H1 (cell line): ENCODE results near the gene ERC1. TPM values are rescaled to one million over a fixed set of nuclear protein-coding genes. Genes with fewer than 3 reads are reported as not detected.
"Not testable (repeated sequence)": the region's sequence is repeated elsewhere in the genome, so short reads cannot be mapped to it uniquely, and the experiment has no call there.

Source experiments
- CTCF ChIA-PET: fragments of 300-600 bp; sonication (Branson Sonifier 250); formaldehyde crosslinking; loops from one replicate; lab custom pipeline; 2021; ENCODE audit not compliant: partially characterized antibody; lab: Charles Lee
- POLR2A ChIA-PET: fragments of 300-600 bp; sonication (Branson Sonifier 250); formaldehyde crosslinking; loops from one replicate; lab custom pipeline; 2021; ENCODE audit warnings: inconsistent platforms; ENCODE audit not compliant: partially characterized antibody; lab: Charles Lee
- DNase-seq, 2 experiments: peaks; one replicate each; pipeline versions ENCODE4 v3.0.0 to v3.0.0-alpha.2; 2010 to 2022; ENCODE audit warnings: low spot score in 2 of 2, low read depth in 1 of 2, mixed read lengths in 1 of 2
- FAIRE-seq: peaks from 2 replicates; lab custom pipeline; 2011; peaks lifted over from hg19 to GRCh38; lab: Jason Lieb, UNC
- H2AFZ ChIP-seq: 2 replicates; pipeline ENCODE4 v1.8.1; 2012; ENCODE audit warnings: low read length, inconsistent platforms
- H2AK5ac ChIP-seq: 2 replicates; pipeline ENCODE4 v1.6.1; 2013; ENCODE audit warnings: low read depth, low read length
- H2BK120ac ChIP-seq: replicated peaks from 2 replicates; pipeline ENCODE3; 2013; ENCODE audit warnings: low read depth, low read length, inconsistent platforms
- H2BK12ac ChIP-seq: 2 replicates; pipeline ENCODE4 v1.6.1; 2013; ENCODE audit warnings: low read depth, low read length
- H2BK15ac ChIP-seq: 2 replicates; pipeline ENCODE4 v1.6.1; 2013; ENCODE audit warnings: low read length
- H2BK20ac ChIP-seq: 2 replicates; pipeline ENCODE4 v1.6.1; 2013; ENCODE audit warnings: low read length
- H2BK5ac ChIP-seq: 2 replicates; pipeline ENCODE4 v1.6.1; 2013; ENCODE audit warnings: low read depth, low read length
- H3K14ac ChIP-seq: 2 replicates; pipeline ENCODE4 v1.6.1; 2013; ENCODE audit warnings: inconsistent platforms; ENCODE audit not compliant: insufficient read length
- H3K18ac ChIP-seq: 2 replicates; pipeline ENCODE4 v1.6.1; 2013; ENCODE audit warnings: low read length; ENCODE audit errors: extremely low read depth
- H3K23ac ChIP-seq: 2 replicates; pipeline ENCODE4 v1.6.1; 2013; ENCODE audit warnings: inconsistent platforms; ENCODE audit not compliant: insufficient read length
- H3K23me2 ChIP-seq: 2 replicates; pipeline ENCODE4 v1.6.1; 2013; ENCODE audit warnings: low read depth, low read length
- H3K27ac ChIP-seq: 2 replicates; pipeline ENCODE4 v1.6.1; 2011; ENCODE audit warnings: low read depth, low read length, inconsistent platforms
- H3K27me3 ChIP-seq, 4 experiments: replicated peaks in 1 of 4; 1 replicate in 1 of 4; 2 replicates in 3 of 4; pipeline versions ENCODE4 v1.6.1 to v1.8.1; 2011 to 2013; ENCODE audit warnings: low read length in 3 of 4, mild to moderate bottlenecking in 3 of 4, inconsistent platforms in 2 of 4, mixed read lengths in 2 of 4, moderate library complexity in 1 of 4; ENCODE audit not compliant: control insufficient read depth in 3 of 4, insufficient read depth in 3 of 4; ENCODE audit errors: extremely low read depth in 1 of 4
- H3K36me3 ChIP-seq, 4 experiments: 2 replicates each; pipeline versions ENCODE4 v1.6.1 to v1.8.1; 2011 to 2013; ENCODE audit warnings: mild to moderate bottlenecking in 4 of 4, low read length in 3 of 4, moderate library complexity in 2 of 4, control low read depth in 1 of 4, inconsistent platforms in 1 of 4; ENCODE audit not compliant: insufficient read depth in 4 of 4, control insufficient read depth in 2 of 4
- H3K4ac ChIP-seq: replicated peaks from 2 replicates; pipeline ENCODE3; 2013; ENCODE audit warnings: low read length, low read depth, mixed read lengths, inconsistent platforms; ENCODE audit not compliant: insufficient read length
- H3K4me1 ChIP-seq, 4 experiments: replicated peaks in 1 of 4; 1 replicate in 1 of 4; 2 replicates in 3 of 4; pipeline versions ENCODE4 v1.6.1 to v1.8.1; 2011 to 2013; ENCODE audit warnings: low read length in 3 of 4, inconsistent platforms in 2 of 4, mixed read lengths in 1 of 4; ENCODE audit not compliant: insufficient read depth in 4 of 4, control insufficient read depth in 3 of 4
- H3K4me2 ChIP-seq, 2 experiments: 2 replicates each; pipeline versions ENCODE4 v1.6.1 to v1.8.1; 2011 to 2013; ENCODE audit warnings: low read depth in 2 of 2, low read length in 2 of 2, control low read depth in 1 of 2, inconsistent platforms in 1 of 2, mild to moderate bottlenecking in 1 of 2; ENCODE audit not compliant: insufficient read depth in 1 of 2
- H3K4me3 ChIP-seq, 4 experiments: fragments of 200-600, 300-600 bp in 1 of 4; sonication (generic), shearing (Covaris generic), sonication (Bioruptor Twin) in 1 of 4; 2 replicates each; pipeline versions ENCODE4 v1.5.1 to v1.8.1; 2011 to 2016; ENCODE audit warnings: low read length in 4 of 4, low read depth in 3 of 4, control low read depth in 2 of 4, inconsistent platforms in 2 of 4, mild to moderate bottlenecking in 2 of 4, mixed read lengths in 1 of 4, moderate library complexity in 1 of 4; ENCODE audit not compliant: insufficient read depth in 2 of 4; ENCODE audit errors: extremely low read depth in 1 of 4
- H3K56ac ChIP-seq: replicated peaks from 2 replicates; pipeline ENCODE3; 2013; ENCODE audit warnings: low read depth, mild to moderate bottlenecking, mixed read lengths, low read length, inconsistent platforms; ENCODE audit not compliant: insufficient read length
- H3K79me1 ChIP-seq: 2 replicates; pipeline ENCODE4 v1.6.1; 2013; ENCODE audit warnings: low read depth, low read length, control low read depth
- H3K79me2 ChIP-seq, 2 experiments: 2 replicates each; pipeline versions ENCODE4 v1.6.1 to v1.8.1; 2012 to 2013; ENCODE audit warnings: low read length in 2 of 2, mild to moderate bottlenecking in 2 of 2, inconsistent platforms in 1 of 2; ENCODE audit not compliant: insufficient read depth in 2 of 2, control insufficient read depth in 1 of 2
- H3K9ac ChIP-seq, 4 experiments: replicated peaks in 1 of 4; 1 replicate in 1 of 4; 2 replicates in 3 of 4; pipeline versions ENCODE4 v1.6.1 to v1.8.1; 2011 to 2013; ENCODE audit warnings: low read depth in 3 of 4, low read length in 3 of 4, control low read depth in 2 of 4, mild to moderate bottlenecking in 2 of 4, moderate library complexity in 2 of 4, inconsistent platforms in 1 of 4; ENCODE audit errors: extremely low read depth in 1 of 4
- H3K9me3 ChIP-seq, 2 experiments: 2 replicates each; pipeline versions ENCODE4 v1.6.1 to v1.8.1; 2012 to 2013; ENCODE audit warnings: mild to moderate bottlenecking in 2 of 2, moderate library complexity in 2 of 2, control low read depth in 1 of 2, inconsistent platforms in 1 of 2, low read depth in 1 of 2, low read length in 1 of 2, mixed read lengths in 1 of 2; ENCODE audit not compliant: insufficient read depth in 2 of 2
- H4K20me1 ChIP-seq, 2 experiments: replicated peaks in 1 of 2; 2 replicates each; pipeline versions ENCODE3 to v1.8.1; 2011 to 2013; ENCODE audit warnings: inconsistent platforms in 2 of 2, low read length in 2 of 2, mild to moderate bottlenecking in 1 of 2; ENCODE audit not compliant: insufficient read depth in 2 of 2, control insufficient read depth in 1 of 2
- H4K5ac ChIP-seq: 2 replicates; pipeline ENCODE4 v1.6.1; 2013; ENCODE audit warnings: low read length, low read depth, mixed read lengths, inconsistent platforms; ENCODE audit not compliant: insufficient read length
- H4K8ac ChIP-seq: 2 replicates; pipeline ENCODE4 v1.8.0; 2013; ENCODE audit warnings: mild to moderate bottlenecking, moderate library complexity, low read length, inconsistent platforms; ENCODE audit not compliant: insufficient read depth; ENCODE audit errors: extremely low read depth
- H4K91ac ChIP-seq: replicated peaks from 2 replicates; pipeline ENCODE3; 2013; ENCODE audit warnings: low read length, mixed read lengths, inconsistent platforms; ENCODE audit not compliant: insufficient read length
- WGBS, 2 experiments: shearing (Covaris generic) in 1 of 2; methylation state at CpG; one replicate each; pipeline versions ENCODE4 v1.1.6 to v1.1.7; 2013 to 2015; ENCODE audit warnings: low lambda C conversion rate in 2 of 2, mixed read lengths in 2 of 2, inconsistent platforms in 1 of 2, low coverage in 1 of 2, missing lambda C conversion rate in 1 of 2; ENCODE audit not compliant: insufficient replicate concordance in 2 of 2, insufficient coverage in 1 of 2, insufficient read length in 1 of 2; ENCODE audit errors: extremely low coverage in 1 of 2, missing lambda C conversion rate in 1 of 2; 5-methylcytosine and 5-hydroxymethylcytosine counted together
- polyA plus RNA-seq, 7 experiments: library from polyadenylated mRNA; depleted of rRNA in 3 of 7; stranded (reverse) in 5 of 7; unstranded in 2 of 7; fragments of >200 nt in 5 of 7; fragments of 200-250 nt in 2 of 7; gene quantifications; 1 replicate in 5 of 7; 2 replicates in 1 of 7; 4 replicates in 1 of 7; pipeline versions ENCODE4 v1.2.1 to v1.2.3, GENCODE V29; 2011 to 2013; ENCODE audit warnings: missing spikeins in 2 of 7, mixed read lengths in 2 of 7
- total RNA-seq: library from RNA; stranded (reverse); fragmentation: NEBNext Ultra II Directional; extraction: Animal tissue kit (Norgen Biotek cat#: 25700); gene quantifications from 2 replicates; pipeline ENCODE4 v1.2.1, GENCODE V29; 2021

Gene ERC1
- total and polyA plus RNA-seq, 2 of the 8 experiments (the other 6 are each of a cell fraction or from before 2014, with no cell fraction given), result 7.8 to 45.7 TPM

- CTCF ChIA-PET, result not testable (repeated sequence)
Measured at GRCh38 chr12:1255125-1255524, 264.1 kb downstream of the ERC1 start.

DNA sequence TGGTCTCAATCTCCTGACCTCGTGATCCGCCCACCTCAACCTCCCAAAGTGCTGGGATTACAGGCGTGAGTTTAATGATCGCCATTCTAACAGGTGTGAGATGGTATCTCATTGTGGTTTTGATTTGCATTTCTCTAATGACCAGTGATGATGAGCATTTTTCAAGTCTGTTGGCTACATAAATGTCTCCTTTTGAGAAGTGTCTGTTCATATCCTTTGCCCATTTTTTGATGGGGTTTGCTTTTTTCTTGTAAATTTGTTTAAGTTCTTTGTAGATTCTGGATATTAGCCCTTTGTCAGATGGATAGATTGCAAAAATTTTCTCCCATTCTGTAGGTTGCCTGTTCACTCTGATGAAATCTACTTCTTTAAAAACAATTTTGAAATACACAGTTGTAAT, 264.8 kb downstream of the ERC1 start:
- H2BK12ac ChIP-seq, H2BK20ac ChIP-seq, H3K4me3 ChIP-seq, H3K4me2 ChIP-seq, H3K36me3 ChIP-seq, FAIRE-seq, H3K4ac ChIP-seq, H3K79me1 ChIP-seq, H4K8ac ChIP-seq, H2BK5ac ChIP-seq, CTCF ChIA-PET, H2BK120ac ChIP-seq, H3K14ac ChIP-seq, H3K79me2 ChIP-seq, H3K9me3 ChIP-seq, H3K23me2 ChIP-seq, H2AFZ ChIP-seq, H2AK5ac ChIP-seq, H3K23ac ChIP-seq, POLR2A ChIA-PET, DNase-seq, H2BK15ac ChIP-seq, H3K4me1 ChIP-seq, H4K91ac ChIP-seq, H4K20me1 ChIP-seq, H4K5ac ChIP-seq, H3K27me3 ChIP-seq, H3K18ac ChIP-seq, H3K9ac ChIP-seq, H3K27ac ChIP-seq, H3K56ac ChIP-seq: not testable (repeated sequence)
- 97% methylated on average over 4 of the region's 4 CpGs; no CpG with 5 or more reads in 1 of the 2 experiments for WGBS, 2 experiments

More at GRCh38 chr12:1255125-1255524, 264.1 kb downstream of the ERC1 start:
- H2BK20ac ChIP-seq, H3K4me3 ChIP-seq, H3K56ac ChIP-seq, H3K23me2 ChIP-seq, H3K27ac ChIP-seq, H3K4me2 ChIP-seq, FAIRE-seq, H3K36me3 ChIP-seq, H3K79me1 ChIP-seq, H4K20me1 ChIP-seq, H3K14ac ChIP-seq, H4K5ac ChIP-seq, POLR2A ChIA-PET, H2BK5ac ChIP-seq, DNase-seq, H4K8ac ChIP-seq, H2BK120ac ChIP-seq, H2BK12ac ChIP-seq, H4K91ac ChIP-seq, H3K23ac ChIP-seq, H3K4me1 ChIP-seq, H2AK5ac ChIP-seq, H3K79me2 ChIP-seq, H3K27me3 ChIP-seq, H2AFZ ChIP-seq, H3K18ac ChIP-seq, H3K9me3 ChIP-seq, H2BK15ac ChIP-seq, H3K4ac ChIP-seq, H3K9ac ChIP-seq: not testable (repeated sequence)
- 93% methylated on average over 6 of the region's 6 CpGs; no CpG with 5 or more reads in 1 of the 2 experiments for WGBS, 2 experiments
